Kidney epithelial cell (primary cell): ENCODE results near the gene GNA12. TPM values are rescaled to one million over a fixed set of nuclear protein-coding genes. Genes with fewer than 3 reads are reported as not detected.

Experiments used
- DNase-seq: peaks from one replicate; pipeline ENCODE4 v3.0.0-alpha.2; 2010; ENCODE audit warnings: low read depth
- H3K27me3 ChIP-seq: 2 replicates; pipeline ENCODE4 v1.6.0; 2011; ENCODE audit warnings: low read length; ENCODE audit not compliant: control insufficient read depth, insufficient read depth
- H3K36me3 ChIP-seq: 2 replicates; pipeline ENCODE4 v1.5.1; 2011; ENCODE audit warnings: low read length; ENCODE audit not compliant: control insufficient read depth, insufficient read depth
- H3K4me3 ChIP-seq: 2 replicates; pipeline ENCODE4 v1.5.1; 2011; ENCODE audit warnings: low read depth, mild to moderate bottlenecking, control low read depth, low read length
- CTCF ChIP-seq: IDR thresholded peaks from 2 replicates; pipeline ENCODE4 v1.5.1; 2011; ENCODE audit warnings: mild to moderate bottlenecking, moderate library complexity, low read length, control low read depth, inconsistent platforms; ENCODE audit not compliant: insufficient read depth, poor library complexity, severe bottlenecking
- total RNA-seq: library from RNA; depleted of rRNA; stranded (reverse); fragments of >200 nt; gene quantifications from 2 replicates; pipeline ENCODE4 v1.2.3, GENCODE V29; 2015

The GNA12 gene
- total RNA-seq, 1 donor from 2014 or later = 40.7 TPM

- Histone ChIP-seq H3K27me3 (no peaks in the 10 kb centered on the region), H3K4me3 (no peak overlapping the region), H3K36me3 (no peaks in the 10 kb centered on the region)
- no peak for DNase-seq
- no peak for TF ChIP-seq CTCF
Observed at GRCh38 chr7:2800220-2800930, 43.7 kb downstream of the GNA12 start.

DNA sequence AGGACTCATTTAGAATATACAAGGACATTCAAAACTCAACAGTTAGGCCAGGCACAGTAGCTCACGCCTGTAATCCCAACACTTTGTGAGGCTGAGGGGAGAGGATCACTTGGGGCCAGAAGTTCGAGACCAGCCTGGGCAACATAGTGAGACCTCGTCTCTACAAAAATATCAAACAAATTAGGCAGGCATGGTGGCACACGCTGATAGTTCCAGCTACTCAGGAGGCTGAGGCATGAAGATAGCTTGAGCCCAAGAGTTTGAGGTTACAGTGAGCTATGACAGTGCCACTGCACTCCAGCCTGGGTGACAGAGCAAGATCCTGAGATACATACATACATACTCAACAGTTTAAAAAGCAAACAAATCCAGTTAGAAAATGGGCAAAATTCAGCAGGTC is 44.9 kb downstream of the GNA12 start:
- Histone ChIP-seq H3K27me3 (no peaks in the 10 kb centered on the region), H3K4me3 (no peak overlapping the region), H3K36me3 (no peaks in the 10 kb centered on the region)
- no peak for DNase-seq
- TF ChIP-seq CTCF = no peak

GRCh38 chr7:2798669-2799068 is 45.4 kb downstream of the GNA12 start:
- Histone ChIP-seq H3K4me3 (no peak overlapping the region), H3K36me3 (no peaks in the 10 kb centered on the region), H3K27me3 (no peaks in the 10 kb centered on the region)
- no peak for DNase-seq
- no peak for TF ChIP-seq CTCF

DNA sequence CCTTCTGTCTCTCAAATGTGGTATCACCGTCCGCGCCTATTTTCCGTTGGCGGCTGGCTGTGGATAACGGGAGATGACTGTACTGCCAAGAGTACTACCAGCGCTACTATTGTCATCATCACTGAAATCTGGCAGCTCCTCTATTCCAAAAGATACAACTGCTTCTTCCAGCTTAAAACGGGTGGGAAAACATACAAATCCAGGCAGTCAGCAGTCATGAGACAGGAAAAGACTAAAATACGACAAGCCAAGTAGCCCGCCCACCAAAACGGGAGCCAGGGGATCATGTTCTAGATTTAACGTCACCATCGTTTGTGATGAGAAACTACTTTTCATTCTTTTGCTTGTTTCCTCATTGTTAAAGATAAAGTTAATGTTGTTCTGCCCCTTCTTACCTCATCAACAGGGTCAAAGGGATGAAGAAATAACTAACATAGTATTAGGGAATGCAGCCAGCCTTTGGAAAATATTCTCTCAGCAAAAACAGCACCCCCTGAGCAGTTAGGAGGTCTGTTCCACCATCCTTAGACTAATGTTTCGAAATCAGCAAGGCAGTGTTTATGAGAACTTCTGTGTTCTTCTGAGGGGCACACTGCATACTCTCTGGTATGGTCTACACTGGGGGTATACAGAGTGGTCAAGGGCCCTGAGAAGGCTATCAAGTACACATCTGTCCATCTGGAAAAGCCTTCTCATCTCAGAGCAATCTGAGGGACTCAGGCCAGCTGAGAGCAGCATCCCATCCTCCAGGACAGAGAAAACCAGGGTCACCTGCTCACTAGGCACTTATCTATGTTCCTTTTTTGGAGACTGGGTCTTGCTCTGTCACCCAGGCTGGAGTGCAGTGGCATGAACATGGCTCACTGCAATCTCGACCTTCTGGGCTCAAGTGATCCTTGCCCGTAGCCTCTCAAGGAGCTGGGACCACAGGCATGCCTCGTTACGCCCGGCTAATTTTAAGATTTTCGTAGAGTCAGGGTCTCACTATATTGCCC is 47.5 kb downstream of the GNA12 start:
- no peaks in the 10 kb centered on the region for H3K27me3 ChIP-seq
- H3K4me3 ChIP-seq = no peak overlapping the region
- no peak for DNase-seq
- H3K36me3 ChIP-seq = no peaks in the 10 kb centered on the region
- no peak for TF ChIP-seq CTCF

GRCh38 chr7:2795906-2796305 is 48.2 kb downstream of the GNA12 start:
- TF ChIP-seq CTCF = no peak
- Histone ChIP-seq H3K27me3 (no peaks in the 10 kb centered on the region), H3K4me3 (no peak overlapping the region), H3K36me3 (no peaks in the 10 kb centered on the region)
- no peak for DNase-seq
